DMS114 treated with DMSO at 0.1 percent for 48 hours (cell line): ENCODE measurements around the gene TP63.

Experiments used
- DNase-seq: peaks from one replicate; lab custom pipeline; 2025; ENCODE audit not compliant: unreplicated experiment; lab: John Stamatoyannopoulos, UW

The TP63 gene

GRCh38 chr3:189683546-189684255 lies 52.5 kb downstream of the TP63 start:
- DNase-seq = no peak

- DNase-seq = no peak
Observed at GRCh38 chr3:189684317-189684716, 53.1 kb downstream of the TP63 start.

GRCh38 chr3:189685291-189685690 lies 54.1 kb downstream of the TP63 start:
- no peak for DNase-seq

GRCh38 chr3:189685860-189686259 lies 54.7 kb downstream of the TP63 start:
- DNase-seq = no peak

GRCh38 chr3:189687475-189687874 lies 56.3 kb downstream of the TP63 start:
- no peak for DNase-seq

GRCh38 chr3:189688262-189688661 lies 57.1 kb downstream of the TP63 start:
- no peak for DNase-seq

GRCh38 chr3:189689625-189690024 lies 58.4 kb downstream of the TP63 start:
- no peak for DNase-seq

GRCh38 chr3:189690237-189690636 lies 59.0 kb downstream of the TP63 start:
- DNase-seq = no peak

GRCh38 chr3:189690672-189691071 lies 59.5 kb downstream of the TP63 start:
- DNase-seq = no peak

GRCh38 chr3:189695400-189695799 lies 64.2 kb downstream of the TP63 start:
- no peak for DNase-seq

GRCh38 chr3:189698811-189699210 lies 67.6 kb downstream of the TP63 start:
- no peak for DNase-seq

GRCh38 chr3:189699885-189700284 lies 68.7 kb downstream of the TP63 start:
- no peak for DNase-seq

- DNase-seq = no peak
Observed at GRCh38 chr3:189702066-189702646, 71.0 kb downstream of the TP63 start.

GRCh38 chr3:189703865-189704264 lies 72.7 kb downstream of the TP63 start:
- DNase-seq = no peak

GRCh38 chr3:189708375-189708774 lies 77.2 kb downstream of the TP63 start:
- no peak for DNase-seq

GRCh38 chr3:189710620-189711402 lies 79.6 kb downstream of the TP63 start:
- DNase-seq = no peak

- no peak for DNase-seq
Observed at GRCh38 chr3:189712906-189713483, 81.8 kb downstream of the TP63 start.

- no peak for DNase-seq
Observed at GRCh38 chr3:189714991-189715961, 84.1 kb downstream of the TP63 start.

- no peak for DNase-seq
Observed at GRCh38 chr3:189718215-189718614, 87.0 kb downstream of the TP63 start.

- no peak for DNase-seq
Observed at GRCh38 chr3:189720736-189721417, 89.7 kb downstream of the TP63 start.
